Measurements from ENCODE around the gene CIAO3. TPM values are rescaled to one million over a fixed set of nuclear protein-coding genes. Genes with fewer than 3 reads are reported as not detected.

Gene CIAO3
- total RNA-seq, 2 donors from 2014 or later = 25.4 to 26.4 TPM

DNA sequence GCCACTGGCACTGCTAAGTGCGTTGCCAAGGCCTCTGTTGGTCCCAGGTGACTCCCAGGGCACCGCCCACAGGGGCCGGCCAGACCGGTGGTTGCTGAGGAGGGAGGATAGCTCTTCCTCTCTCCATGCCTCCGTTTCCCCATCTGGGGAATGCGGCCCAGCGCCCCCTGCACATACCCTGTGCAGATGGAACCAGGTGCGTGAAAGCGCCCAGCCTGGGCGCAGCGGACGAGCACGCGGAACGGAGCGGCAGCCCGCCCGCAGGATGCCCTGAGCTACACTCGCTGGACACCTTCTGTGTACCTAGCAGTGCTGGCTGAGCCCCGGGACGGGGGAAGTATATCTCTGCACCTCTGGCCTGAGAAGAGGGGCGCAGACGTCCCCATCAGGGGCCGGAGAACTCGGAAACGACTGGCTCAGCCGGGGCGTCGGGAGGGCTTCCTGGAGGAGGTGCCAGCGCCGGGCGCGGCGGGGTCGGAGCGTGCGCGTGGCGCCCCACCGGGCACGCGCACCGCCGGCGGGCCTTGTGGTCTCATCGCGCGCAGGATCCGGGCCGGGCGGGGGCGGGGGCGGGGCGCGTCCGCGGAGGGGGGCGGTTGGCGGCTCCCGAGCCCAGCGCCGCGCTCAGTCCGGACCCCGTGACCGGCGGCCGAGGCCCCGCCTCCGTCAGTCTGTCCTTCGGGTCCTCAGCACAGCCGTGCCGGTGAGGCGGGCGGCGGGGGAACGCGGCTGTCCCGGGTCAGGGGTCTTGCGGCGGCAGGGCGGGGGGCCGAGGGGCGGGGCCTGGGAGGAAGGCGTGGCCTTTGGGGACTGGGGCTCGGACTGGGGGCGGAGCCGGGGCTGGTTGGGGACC, 14.1 kb downstream of the CIAO3 start, which contains the start of the genes CCDC78 and HAGHL:
Gene CCDC78, minus strand, starts transcription at position 6 of the 853 bp plus-strand sequence. CDS start 76 bp downstream, outside the sequence.
Gene HAGHL, plus strand, starts transcription at position 669 of the 853 bp plus-strand sequence. CDS start 404 bp downstream, outside the sequence.
- peak in 3 of 4 donors; percentile 42 to 58 (median 54) for DNase-seq
- H3K4me3 ChIP-seq = no peak within 1 kb of the TSS
- peak; percentile 32 for ATAC-seq
- 0 to 1% methylated on average over 5 to 65 of the region's 88 CpGs for WGBS, 2 donors
- intact Hi-C loops (cut with DNase I) = no loop called here
- no peak within 1 kb of the TSS for H3K27ac ChIP-seq
- H3K4me1 ChIP-seq = peaks cover 38% of the 10 kb centered on the region
- peaks cover 0 to 7% of the 10 kb centered on the region in 2 donors for H3K27me3 ChIP-seq
- no peak for TF ChIP-seq POLR2A (IDR thresholded peaks at IDR 0.05)
- TF ChIP-seq, protein P1, sequence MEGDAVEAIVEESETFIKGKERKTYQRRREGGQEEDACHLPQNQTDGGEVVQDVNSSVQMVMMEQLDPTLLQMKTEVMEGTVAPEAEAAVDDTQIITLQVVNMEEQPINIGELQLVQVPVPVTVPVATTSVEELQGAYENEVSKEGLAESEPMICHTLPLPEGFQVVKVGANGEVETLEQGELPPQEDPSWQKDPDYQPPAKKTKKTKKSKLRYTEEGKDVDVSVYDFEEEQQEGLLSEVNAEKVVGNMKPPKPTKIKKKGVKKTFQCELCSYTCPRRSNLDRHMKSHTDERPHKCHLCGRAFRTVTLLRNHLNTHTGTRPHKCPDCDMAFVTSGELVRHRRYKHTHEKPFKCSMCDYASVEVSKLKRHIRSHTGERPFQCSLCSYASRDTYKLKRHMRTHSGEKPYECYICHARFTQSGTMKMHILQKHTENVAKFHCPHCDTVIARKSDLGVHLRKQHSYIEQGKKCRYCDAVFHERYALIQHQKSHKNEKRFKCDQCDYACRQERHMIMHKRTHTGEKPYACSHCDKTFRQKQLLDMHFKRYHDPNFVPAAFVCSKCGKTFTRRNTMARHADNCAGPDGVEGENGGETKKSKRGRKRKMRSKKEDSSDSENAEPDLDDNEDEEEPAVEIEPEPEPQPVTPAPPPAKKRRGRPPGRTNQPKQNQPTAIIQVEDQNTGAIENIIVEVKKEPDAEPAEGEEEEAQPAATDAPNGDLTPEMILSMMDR (IDR thresholded peaks at IDR 0.05) = no peak
- H3K9me3 ChIP-seq = no peaks in the 10 kb centered on the region
- no peaks in the 10 kb centered on the region for H3K36me3 ChIP-seq (replicated peaks in 1 of 2; ENCODE audit: insufficient read depth in 1 of 2, low read depth in 2 of 2)

DNA sequence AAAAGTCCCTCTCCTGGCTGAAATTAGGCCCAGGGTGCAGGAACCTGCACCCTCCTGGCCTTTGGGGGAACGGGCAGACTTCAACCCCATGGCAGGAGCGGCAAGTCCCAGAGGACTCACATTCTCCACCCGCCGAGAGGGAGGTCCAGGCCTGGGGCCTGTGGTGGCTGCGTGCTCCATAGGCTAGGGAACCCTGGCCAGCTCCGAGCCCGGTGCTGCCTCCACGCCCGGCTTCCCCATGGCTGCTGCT, 14.7 kb downstream of the CIAO3 start:
- intact Hi-C loops (cut with DNase I) = no loop called here
- Histone ChIP-seq H3K9me3 (no peaks in the 10 kb centered on the region), H3K36me3 (replicated peaks in 1 of 2; ENCODE audit: insufficient read depth in 1 of 2, low read depth in 2 of 2) (no peaks in the 10 kb centered on the region), H3K27ac (no peak overlapping the region), H3K27me3 (peaks cover 0 to 7% of the 10 kb centered on the region in 2 donors), H3K4me3 (no peak overlapping the region), H3K4me1 (peaks cover 42% of the 10 kb centered on the region)
- no peak for ATAC-seq
- WGBS, 2 donors = 16% methylated on average over 9 of the region's 9 CpGs; no CpG with 5 or more reads in 1 of the 2 donors
- no peak for DNase-seq
- TF ChIP-seq, protein P1 (IDR thresholded peaks at IDR 0.05) = no peak
- TF ChIP-seq POLR2A (IDR thresholded peaks at IDR 0.05) = no peak

DNA sequence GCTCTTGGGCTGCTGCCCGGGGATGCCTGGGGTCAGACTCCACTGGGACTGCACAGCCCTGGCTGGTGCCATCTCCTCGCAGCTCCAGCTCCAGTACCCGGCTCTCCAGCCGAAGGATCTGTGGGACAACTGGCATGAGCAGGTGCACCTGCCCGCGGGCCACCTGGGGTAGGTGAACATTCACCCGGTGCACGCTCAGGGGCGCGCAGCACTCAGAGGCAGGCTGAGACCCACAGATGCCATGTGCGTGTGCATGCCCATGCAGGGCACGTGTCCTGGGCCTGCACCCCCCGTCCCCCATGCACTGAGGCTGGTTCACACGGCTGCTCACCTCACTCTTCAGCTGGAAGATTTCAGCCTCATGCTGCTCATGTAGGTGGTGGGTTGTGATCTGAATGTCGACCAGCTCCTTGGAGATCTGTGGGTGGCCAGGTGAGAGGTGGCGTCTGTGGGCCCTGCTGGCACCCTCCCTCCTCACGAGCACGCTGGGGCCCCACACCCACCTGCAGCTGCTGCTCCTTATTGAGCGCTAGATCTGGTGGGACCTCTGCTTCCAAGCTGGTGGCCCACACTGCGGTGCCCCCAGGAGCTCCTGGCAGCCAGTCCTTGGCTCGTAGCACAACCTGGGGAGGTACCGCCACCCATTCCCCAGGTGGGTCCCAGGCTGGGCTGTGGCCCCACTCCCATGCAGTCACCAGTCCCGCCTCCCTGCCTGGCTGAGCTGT, 15.2 kb downstream of the CIAO3 start:
- TF ChIP-seq, protein P1 (IDR thresholded peaks at IDR 0.05) = no peak
- no peak for TF ChIP-seq POLR2A (IDR thresholded peaks at IDR 0.05)
- intact Hi-C loops (cut with DNase I) = no loop called here
- Histone ChIP-seq H3K27me3 (peaks cover 0 to 7% of the 10 kb centered on the region in 2 donors), H3K4me1 (peaks cover 42% of the 10 kb centered on the region), H3K27ac (no peak overlapping the region), H3K36me3 (replicated peaks in 1 of 2; ENCODE audit: insufficient read depth in 1 of 2, low read depth in 2 of 2) (no peaks in the 10 kb centered on the region), H3K9me3 (no peaks in the 10 kb centered on the region), H3K4me3 (no peak overlapping the region)
- DNase-seq = no peak
- no peak for ATAC-seq
- 27 to 57% methylated on average over 8 to 23 of the region's 23 CpGs for WGBS, 2 donors

DNA sequence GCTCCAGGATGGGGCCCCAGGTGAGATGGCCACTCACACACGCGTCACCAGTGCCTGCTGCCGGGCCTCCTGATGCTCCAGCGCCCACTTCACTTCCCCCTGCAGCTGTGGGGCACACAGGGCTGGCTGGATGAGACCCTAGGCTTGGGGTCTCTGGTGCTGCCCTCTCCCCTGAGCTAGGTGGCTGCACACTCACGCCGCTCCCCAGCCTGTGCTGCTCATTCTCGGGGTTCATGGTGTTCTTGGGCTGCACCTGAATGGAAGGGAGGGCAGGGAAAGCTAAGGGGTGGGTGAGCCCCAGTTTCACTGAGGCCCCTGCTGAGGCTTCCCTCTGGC, 15.8 kb downstream of the CIAO3 start:
- DNase-seq (no peak), ATAC-seq (no peak)
- TF ChIP-seq, protein P1 (IDR thresholded peaks at IDR 0.05) = no peak
- no peak for TF ChIP-seq POLR2A (IDR thresholded peaks at IDR 0.05)
- H3K4me3 ChIP-seq = no peak overlapping the region
- H3K27me3 ChIP-seq = peaks cover 0 to 7% of the 10 kb centered on the region in 2 donors
- peaks cover 47% of the 10 kb centered on the region for H3K4me1 ChIP-seq
- no peaks in the 10 kb centered on the region for H3K9me3 ChIP-seq
- 49 to 60% methylated on average over 4 to 7 of the region's 7 CpGs for WGBS, 2 donors
- intact Hi-C loops (cut with DNase I) = no loop called here
- H3K36me3 ChIP-seq (replicated peaks in 1 of 2; ENCODE audit: insufficient read depth in 1 of 2, low read depth in 2 of 2) = no peaks in the 10 kb centered on the region
- no peak overlapping the region for H3K27ac ChIP-seq
